IPS-18c (cell line): Measurements from ENCODE around the gene ENTPD7.
"Not testable (repeated sequence)": the region's sequence is repeated elsewhere in the genome, so short reads cannot be mapped to it uniquely, and the experiment has no call there.

Experiments used
- H3K4me3 ChIP-seq: 2 replicates; pipeline ENCODE4 v1.7.0; 2013; ENCODE audit warnings: low read depth, mild to moderate bottlenecking, low read length, moderate library complexity; ENCODE audit not compliant: insufficient read depth
- H3K9me3 ChIP-seq: one replicate; pipeline ENCODE4 v1.6.1; 2013; ENCODE audit warnings: mild to moderate bottlenecking, low read length, moderate library complexity; ENCODE audit not compliant: control insufficient read depth, insufficient read depth

The ENTPD7 gene

GRCh38 chr10:99720387-99720786 is 61.1 kb downstream of the ENTPD7 start:
- Histone ChIP-seq H3K9me3 (no peaks in the 10 kb centered on the region), H3K4me3 (no peak overlapping the region)

DNA sequence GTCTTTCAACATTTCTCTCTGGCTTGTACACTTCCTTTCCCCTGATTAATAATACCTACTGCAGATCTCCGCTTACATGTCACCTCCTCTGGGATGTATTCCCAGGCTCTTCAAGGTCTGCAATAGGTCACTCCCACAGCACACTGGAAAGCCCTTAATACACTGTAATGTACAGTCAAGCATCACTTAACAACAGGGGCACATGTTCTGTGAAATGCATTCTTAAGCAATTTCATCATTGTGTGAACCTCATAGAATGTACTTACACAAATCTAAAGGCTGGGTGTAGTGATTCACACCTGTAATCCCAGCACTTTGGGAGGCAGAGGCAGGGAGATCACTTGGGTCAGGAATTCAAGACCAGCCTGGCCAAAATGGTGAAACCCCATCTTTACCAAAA is 70.7 kb downstream of the ENTPD7 start:
- no peaks in the 10 kb centered on the region for H3K9me3 ChIP-seq
- no peak overlapping the region for H3K4me3 ChIP-seq

DNA sequence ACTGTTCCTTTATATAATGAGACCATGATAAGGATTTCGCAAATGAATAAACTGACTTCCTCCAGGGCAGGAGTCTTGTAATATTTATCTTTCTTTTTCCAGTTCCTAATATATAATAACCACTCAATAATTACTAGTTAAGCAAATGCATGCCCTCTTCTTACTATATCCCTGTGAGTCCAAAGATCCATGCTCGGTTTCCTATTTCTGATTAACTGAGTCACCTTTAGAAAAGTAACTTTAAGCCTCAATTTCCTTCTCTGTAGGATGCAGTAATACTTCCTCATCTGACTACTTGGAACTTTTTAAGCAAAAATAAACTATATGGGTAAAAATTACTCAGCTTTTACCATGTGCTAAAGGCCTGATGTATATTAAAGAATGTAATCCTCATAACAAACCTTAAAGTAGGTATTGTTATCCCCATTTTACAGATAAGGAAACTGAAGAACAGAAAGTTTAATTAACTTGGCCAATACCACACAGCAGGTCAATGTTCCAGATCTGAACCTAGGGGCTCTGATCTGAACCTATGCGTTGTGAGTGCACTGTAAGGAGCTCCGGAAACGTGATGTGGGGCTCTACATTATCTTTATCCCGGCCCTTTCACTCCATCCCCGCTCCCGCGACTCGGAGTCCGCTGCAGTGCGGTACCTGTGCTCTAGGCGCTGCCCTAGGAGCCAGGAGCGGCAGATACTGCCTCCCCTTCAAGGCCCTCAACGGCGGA is 72.2 kb downstream of the ENTPD7 start:
- Histone ChIP-seq H3K9me3 (no peaks in the 10 kb centered on the region), H3K4me3 (peak overlapping the region; percentile 88)

DNA sequence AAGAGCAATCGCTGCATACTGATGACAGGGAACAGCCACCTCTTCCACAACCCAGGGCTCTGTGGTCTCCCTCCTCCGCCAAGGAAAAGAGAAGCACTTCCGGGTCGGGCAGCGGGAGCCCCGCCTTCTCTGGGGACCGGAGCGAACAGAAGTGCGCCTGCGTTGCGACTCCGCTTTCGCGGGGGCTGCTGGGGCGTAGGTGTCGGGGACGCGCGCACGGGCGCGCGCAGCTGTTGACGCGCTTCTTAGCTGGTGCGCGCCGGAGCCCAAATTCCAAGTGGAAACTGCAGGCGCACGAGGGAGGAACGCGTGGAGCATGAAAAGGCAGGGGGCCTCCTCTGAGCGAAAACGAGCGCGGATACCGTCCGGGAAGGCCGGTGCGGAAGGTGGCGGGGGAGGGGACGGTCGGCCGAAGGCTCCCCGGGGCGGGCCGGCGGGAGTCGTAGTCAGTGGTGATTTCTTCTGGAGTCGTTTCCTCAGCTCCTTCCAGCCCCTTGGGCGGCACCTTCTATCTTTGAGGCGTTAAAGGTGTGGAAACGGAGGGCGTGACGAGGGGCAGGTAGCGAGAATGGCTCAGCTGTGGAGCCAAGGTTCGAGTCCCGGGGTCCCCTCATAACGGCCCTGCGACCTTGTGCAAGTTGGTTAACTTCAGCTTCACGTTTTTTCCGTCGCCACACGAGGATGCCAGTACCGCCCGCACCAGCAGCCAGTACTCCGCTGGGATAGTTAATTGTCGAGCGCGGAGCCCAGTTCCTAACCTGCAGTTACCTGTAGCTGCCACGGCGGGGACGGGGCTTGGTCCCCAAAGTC is 72.9 kb downstream of the ENTPD7 start, which contains the start of the genes COX15 and CUTC:
Gene COX15, minus strand, starts transcription at position 95 of the 810 bp plus-strand sequence. Its CDS starts 78 bp downstream, at position 17.
Gene CUTC, plus strand, starts transcription at position 202 of the 810 bp plus-strand sequence. Its CDS starts 115 bp downstream, at position 317.
- no peaks in the 10 kb centered on the region for H3K9me3 ChIP-seq
- peak within 1 kb of the TSS; percentile 88 for H3K4me3 ChIP-seq

GRCh38 chr10:99733366-99733765 is 74.1 kb downstream of the ENTPD7 start:
- Histone ChIP-seq H3K4me3 (no peak overlapping the region), H3K9me3 (no peaks in the 10 kb centered on the region)

DNA sequence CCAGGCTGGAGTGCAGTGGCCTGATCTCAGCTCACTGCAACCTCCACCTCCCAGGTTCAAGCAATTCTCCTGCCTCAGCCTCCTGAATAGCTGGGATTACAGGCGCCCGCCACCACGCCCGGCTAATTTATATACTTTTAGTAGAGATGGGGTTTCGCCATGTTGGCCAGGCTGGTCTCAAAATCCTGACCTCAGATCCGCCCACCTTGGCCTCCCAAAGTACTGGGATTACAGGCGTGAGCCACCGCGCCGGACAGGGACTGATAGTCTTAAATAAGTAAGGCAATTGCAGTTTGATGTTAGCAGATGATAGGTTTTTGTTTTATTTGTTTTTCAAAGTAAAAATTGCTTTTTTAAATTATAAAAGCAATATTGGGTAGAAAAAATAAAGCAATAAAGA is 74.8 kb downstream of the ENTPD7 start:
- H3K9me3 ChIP-seq, H3K4me3 ChIP-seq: not testable (repeated sequence)

DNA sequence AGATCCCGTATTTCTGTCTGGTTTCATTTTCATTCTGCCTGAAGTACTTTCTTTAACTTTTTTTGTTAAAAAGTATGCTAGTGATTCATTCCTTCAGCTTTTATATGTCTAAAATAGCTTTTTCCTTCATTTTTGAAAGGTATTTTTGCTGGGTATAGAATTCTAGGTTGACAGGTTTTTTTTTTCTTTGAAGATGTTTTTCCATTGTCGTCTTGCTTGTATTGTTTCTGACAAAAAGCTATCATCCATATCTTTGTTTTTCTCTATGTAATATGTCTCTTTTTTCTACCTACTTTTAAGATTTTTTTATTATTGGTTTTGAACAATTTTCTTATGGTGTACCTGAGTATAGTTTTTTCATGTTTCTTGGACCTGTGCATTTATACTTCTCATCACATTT is 81.0 kb downstream of the ENTPD7 start:
- Histone ChIP-seq H3K9me3 (no peaks in the 10 kb centered on the region), H3K4me3 (no peak overlapping the region)

DNA sequence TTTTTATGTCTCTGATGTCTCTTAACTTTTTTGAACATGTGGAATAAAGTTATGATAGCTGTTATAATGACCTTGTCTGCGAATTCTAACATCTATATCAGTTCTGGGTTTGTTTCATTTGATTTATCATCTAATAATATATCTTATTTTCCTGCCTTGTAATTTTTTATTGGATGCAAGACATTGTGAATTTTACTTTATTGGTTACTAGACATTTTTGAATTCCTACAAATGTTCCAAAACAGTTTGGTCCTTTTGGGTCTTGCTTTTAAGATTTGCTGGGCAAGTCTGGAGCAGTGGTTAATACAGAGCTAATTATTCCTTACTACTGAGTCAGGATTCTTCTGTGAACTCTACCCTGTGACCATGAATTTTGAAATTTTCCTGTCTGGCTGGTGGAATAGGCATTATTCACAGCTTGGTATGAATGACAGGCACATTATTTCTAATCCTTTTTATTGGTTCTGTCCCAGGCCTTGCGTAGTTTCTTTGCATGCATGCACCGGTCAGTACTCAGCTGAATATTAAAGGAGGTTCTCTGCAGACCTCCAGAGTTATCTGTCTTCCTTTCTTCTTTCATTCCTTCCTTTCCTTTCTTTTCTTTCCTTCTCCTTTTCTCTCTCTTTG is 81.7 kb downstream of the ENTPD7 start:
- H3K9me3 ChIP-seq = no peaks in the 10 kb centered on the region
- no peak overlapping the region for H3K4me3 ChIP-seq

DNA sequence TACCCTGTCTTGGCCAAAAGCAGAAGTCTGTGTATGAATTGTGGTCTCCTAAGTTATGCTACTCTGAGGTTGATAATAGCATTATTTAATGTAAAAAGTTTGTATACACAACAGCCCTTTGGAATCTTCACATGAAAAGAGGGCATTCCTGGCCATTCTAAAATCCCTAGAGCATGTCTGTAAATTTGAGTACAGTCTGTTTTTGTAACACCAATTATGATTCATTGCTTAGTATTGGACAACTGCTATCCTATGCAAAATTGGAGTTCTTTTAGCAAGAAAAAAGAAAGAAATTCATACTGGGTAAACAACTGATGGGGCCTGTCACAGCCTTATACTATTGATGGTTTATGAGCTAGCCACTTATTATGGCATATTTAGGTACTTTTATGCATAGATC is 82.9 kb downstream of the ENTPD7 start:
- H3K9me3 ChIP-seq = no peaks in the 10 kb centered on the region
- H3K4me3 ChIP-seq = no peak overlapping the region

GRCh38 chr10:99742701-99743100 is 83.4 kb downstream of the ENTPD7 start:
- Histone ChIP-seq H3K9me3 (no peaks in the 10 kb centered on the region), H3K4me3 (no peak overlapping the region)

DNA sequence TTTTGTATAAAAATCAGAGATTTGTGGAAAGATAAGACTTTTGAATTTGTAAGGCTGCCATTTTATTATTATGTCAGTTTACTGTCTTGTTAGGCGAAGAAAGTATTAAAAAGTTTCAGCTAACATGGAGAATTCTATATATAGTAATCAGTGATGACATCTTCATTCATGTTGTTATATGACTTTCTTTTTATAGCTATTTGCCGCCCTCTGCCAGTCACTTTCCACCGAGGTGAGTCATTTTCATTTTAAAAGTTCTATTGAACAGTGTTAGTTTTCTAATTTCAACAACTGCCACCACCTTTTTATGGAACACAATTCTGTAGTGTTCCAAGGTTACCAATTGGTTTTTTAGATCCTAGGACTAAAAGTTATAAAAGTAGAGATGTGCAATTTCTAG is 84.5 kb downstream of the ENTPD7 start:
- H3K4me3 ChIP-seq = no peak overlapping the region
- H3K9me3 ChIP-seq = no peaks in the 10 kb centered on the region

DNA sequence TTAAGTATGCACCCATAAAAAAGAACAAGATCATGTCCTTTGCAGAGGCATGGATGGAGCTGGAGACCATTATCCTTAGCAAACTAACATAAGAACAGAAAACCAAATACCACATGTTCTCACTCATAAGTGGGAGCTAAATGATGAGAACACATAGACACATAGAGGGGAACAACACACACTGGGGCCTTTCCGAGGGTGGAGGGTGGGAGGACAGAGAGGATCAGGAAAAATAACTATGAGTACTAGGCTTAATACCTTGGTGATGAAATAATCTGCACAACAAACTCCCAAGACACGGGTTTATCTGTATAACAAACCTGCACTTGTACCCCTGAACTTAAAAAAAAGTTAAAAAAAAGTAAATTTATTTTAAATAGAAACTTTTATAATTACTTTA is 86.9 kb downstream of the ENTPD7 start:
- not testable (repeated sequence) for H3K4me3 ChIP-seq, H3K9me3 ChIP-seq

DNA sequence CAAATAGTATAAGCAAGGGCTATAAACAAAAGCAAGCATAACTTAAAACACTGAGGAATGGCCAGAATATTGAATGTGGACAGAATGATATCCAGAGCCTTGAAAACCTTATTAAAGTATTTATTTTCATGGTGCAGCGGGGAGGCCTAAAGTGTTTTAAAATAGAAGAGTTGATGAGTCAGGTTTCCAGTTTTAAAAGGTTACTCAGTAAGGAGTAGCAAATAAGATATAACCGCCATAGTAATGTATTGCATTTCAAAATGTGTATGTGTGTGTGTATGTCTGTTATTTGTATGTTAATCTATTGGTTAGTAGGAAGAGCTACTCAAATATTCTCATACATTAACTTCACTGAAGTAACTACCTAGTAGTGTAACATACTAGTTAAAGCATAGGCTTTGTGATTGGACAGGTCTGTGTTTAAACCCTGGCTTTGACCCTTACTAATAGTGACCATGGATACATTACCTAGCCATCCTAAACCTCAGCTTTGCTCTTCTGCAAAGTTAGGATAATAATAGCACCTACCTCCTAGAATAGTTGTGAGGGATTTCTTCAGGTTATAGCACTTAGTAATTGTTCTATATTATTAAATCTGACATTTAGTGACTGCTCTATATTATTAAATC is 89.6 kb downstream of the ENTPD7 start:
- H3K9me3 ChIP-seq = no peaks in the 10 kb centered on the region
- H3K4me3 ChIP-seq = no peak overlapping the region

GRCh38 chr10:99750641-99751040 is 91.3 kb downstream of the ENTPD7 start:
- H3K9me3 ChIP-seq = no peaks in the 10 kb centered on the region
- H3K4me3 ChIP-seq = no peak overlapping the region

GRCh38 chr10:99754670-99755069 is 95.4 kb downstream of the ENTPD7 start:
- no peak overlapping the region for H3K4me3 ChIP-seq
- H3K9me3 ChIP-seq = no peaks in the 10 kb centered on the region
